ENCODE results near the gene C6orf120. TPM values are rescaled to one million over a fixed set of nuclear protein-coding genes. Genes with fewer than 3 reads are reported as not detected.

Gene C6orf120
- total and polyA plus RNA-seq, 2 donors (not counting 1 experiment from before 2014, with no cell fraction given): 9.7 to 27.1 TPM

DNA sequence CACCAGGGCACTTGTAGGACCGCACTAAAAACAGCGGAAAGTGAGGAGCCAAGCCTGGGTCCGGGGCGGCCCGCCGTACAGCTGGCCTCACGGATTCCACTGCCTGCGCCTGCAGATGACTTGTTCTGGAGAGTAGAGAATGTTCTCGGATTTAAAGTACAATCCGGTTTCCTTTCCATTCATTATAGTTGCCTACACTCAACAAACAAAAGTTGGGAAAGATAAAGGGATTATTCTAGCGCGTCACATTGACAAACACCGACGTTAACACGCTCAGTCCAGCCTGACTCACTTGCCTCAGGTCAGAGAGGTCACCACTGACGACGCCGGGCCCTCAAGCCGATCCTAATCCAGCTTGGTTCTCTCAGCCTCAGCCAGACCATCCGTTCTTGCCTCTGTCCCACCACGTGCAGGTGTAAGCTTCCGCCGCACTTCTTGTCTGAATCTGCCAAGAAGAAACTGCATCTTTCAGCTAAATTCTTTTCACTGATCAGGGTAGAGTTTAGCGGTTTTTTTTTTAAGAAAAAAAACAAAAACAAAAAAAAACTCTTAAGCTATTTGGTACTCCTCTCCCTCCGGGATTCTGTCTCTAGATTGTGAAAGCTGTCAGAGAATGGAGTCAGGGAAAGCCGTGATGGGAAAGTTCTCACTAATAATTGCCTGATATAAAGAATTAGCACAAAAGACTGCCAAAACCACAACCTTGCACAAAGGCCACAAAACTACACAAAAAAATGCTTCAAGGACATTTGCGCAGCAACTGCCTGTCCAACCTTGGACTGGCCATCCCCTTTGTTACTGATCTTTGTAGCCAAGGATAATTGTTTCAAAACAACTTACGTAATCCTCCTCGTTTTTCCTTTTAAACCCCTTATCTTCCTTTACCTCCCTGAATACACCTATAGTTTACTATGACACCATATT, 23.5 kb downstream of the C6orf120 start:
- Histone ChIP-seq H3K27ac (ENCODE audit: low read length in 2 of 2) (peak overlapping the region; percentile 50 to 63), H3K27me3 (replicated peaks in 1 of 4; ENCODE audit: control extremely low read depth in 1 of 4, control insufficient read depth in 3 of 4, insufficient read depth in 4 of 4, low read length in 3 of 4) (no peaks in the 10 kb centered on the region), H3K4me2 (replicated peaks; ENCODE audit: low read depth, low read length, poor library complexity, severe bottlenecking) (peak overlapping the region; percentile 87), H3K4me3 (ENCODE audit: control extremely low read depth in 1 of 5, extremely low read depth in 1 of 5, insufficient read depth in 1 of 5, low read depth in 2 of 5, low read length in 4 of 5) (peak overlapping the region; percentile 46 to 76 (median 66)), H3K79me2 (ENCODE audit: control insufficient read depth, insufficient read depth, low read length) (peaks cover 15% of the 10 kb centered on the region), H2AFZ (ENCODE audit: insufficient read depth, low read depth, low read length, poor library complexity, severe bottlenecking) (peak overlapping the region; percentile 86), H3K4me1 (ENCODE audit: control insufficient read depth in 2 of 2, insufficient read depth in 2 of 2, low read length in 2 of 2) (peaks cover 17 to 18% of the 10 kb centered on the region in 2 donors), H4K20me1 (ENCODE audit: control insufficient read depth, insufficient read depth, low read length, poor library complexity, severe bottlenecking) (no peaks in the 10 kb centered on the region), H3K9ac (ENCODE audit: low read length) (peak overlapping the region; percentile 67), H3K36me3 (replicated peaks in 1 of 2; ENCODE audit: control extremely low read depth in 1 of 2, control insufficient read depth in 1 of 2, extremely low read depth in 1 of 2, insufficient read depth in 2 of 2, low read length in 1 of 2) (no peaks in the 10 kb centered on the region), H3K9me3 (ENCODE audit: control extremely low read depth in 1 of 3, control insufficient read depth in 2 of 3, insufficient read depth in 1 of 3, low read length in 2 of 3) (no peaks in the 10 kb centered on the region)
- POLR2A ChIA-PET: no interaction called here
- WGBS (ENCODE audit: insufficient coverage): 36% methylated on average over 21 of the region's 29 CpGs
- intact Hi-C loops (cut with micrococcal nuclease): loop anchor here (1.0 to 10.0 kb wide), 2 partner anchors 569 to 829 kb away; partner anchors contain the start of genes DLL1 and TBP
- H3K4me3 Mint-ChIP-seq: peak overlapping the region; percentile 90
- no peaks in the 10 kb centered on the region for H3K9me3 Mint-ChIP-seq (ENCODE audit: insufficient read depth)
- no peaks in the 10 kb centered on the region for H3K27me3 Mint-ChIP-seq
- H3K4me1 Mint-ChIP-seq: peaks cover 22% of the 10 kb centered on the region
- H3K27ac Mint-ChIP-seq: peak overlapping the region; percentile 93
- CTCF ChIA-PET: interaction anchor here (1.0 to 1.7 kb wide), 3 partner anchors 22 to 25 kb away, joined by 3 to 6 read pairs (median 4); no protein-coding TSS in a partner anchor
- TF ChIP-seq EZH2 (IDR thresholded peaks at IDR 0.05; ENCODE audit: borderline replicate concordance, insufficient read depth, low read depth, low read length, poor library complexity, severe bottlenecking): no peak
- TF ChIP-seq, protein P1, sequence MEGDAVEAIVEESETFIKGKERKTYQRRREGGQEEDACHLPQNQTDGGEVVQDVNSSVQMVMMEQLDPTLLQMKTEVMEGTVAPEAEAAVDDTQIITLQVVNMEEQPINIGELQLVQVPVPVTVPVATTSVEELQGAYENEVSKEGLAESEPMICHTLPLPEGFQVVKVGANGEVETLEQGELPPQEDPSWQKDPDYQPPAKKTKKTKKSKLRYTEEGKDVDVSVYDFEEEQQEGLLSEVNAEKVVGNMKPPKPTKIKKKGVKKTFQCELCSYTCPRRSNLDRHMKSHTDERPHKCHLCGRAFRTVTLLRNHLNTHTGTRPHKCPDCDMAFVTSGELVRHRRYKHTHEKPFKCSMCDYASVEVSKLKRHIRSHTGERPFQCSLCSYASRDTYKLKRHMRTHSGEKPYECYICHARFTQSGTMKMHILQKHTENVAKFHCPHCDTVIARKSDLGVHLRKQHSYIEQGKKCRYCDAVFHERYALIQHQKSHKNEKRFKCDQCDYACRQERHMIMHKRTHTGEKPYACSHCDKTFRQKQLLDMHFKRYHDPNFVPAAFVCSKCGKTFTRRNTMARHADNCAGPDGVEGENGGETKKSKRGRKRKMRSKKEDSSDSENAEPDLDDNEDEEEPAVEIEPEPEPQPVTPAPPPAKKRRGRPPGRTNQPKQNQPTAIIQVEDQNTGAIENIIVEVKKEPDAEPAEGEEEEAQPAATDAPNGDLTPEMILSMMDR (IDR thresholded peaks at IDR 0.05): no peak
- ATAC-seq (ENCODE audit: low read depth): no peak
- DNase-seq: no peak

DNA sequence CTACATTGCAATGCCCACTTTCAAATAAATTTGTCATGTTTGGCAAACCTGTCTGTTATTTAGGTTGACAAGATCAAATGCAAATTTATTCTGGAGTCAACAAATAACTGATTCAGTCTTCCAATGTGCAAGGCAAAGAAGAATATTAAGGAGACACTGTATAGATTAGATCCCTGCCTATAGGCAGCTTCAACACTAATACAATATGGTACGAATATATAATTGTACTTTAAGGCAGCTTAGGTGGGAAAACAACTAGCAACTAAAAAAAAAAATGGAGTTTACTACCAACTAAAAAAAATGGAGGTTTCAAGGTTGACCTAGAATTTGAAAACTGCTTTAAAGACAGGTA, 24.1 kb downstream of the C6orf120 start:
- Histone ChIP-seq H3K27ac (ENCODE audit: low read length in 2 of 2) (no peak overlapping the region), H3K9ac (ENCODE audit: low read length) (no peak overlapping the region), H4K20me1 (ENCODE audit: control insufficient read depth, insufficient read depth, low read length, poor library complexity, severe bottlenecking) (no peaks in the 10 kb centered on the region), H3K4me1 (ENCODE audit: control insufficient read depth in 2 of 2, insufficient read depth in 2 of 2, low read length in 2 of 2) (peaks cover 17 to 18% of the 10 kb centered on the region in 2 donors), H3K36me3 (replicated peaks in 1 of 2; ENCODE audit: control extremely low read depth in 1 of 2, control insufficient read depth in 1 of 2, extremely low read depth in 1 of 2, insufficient read depth in 2 of 2, low read length in 1 of 2) (no peaks in the 10 kb centered on the region), H3K27me3 (replicated peaks in 1 of 4; ENCODE audit: control extremely low read depth in 1 of 4, control insufficient read depth in 3 of 4, insufficient read depth in 4 of 4, low read length in 3 of 4) (no peaks in the 10 kb centered on the region), H2AFZ (ENCODE audit: insufficient read depth, low read depth, low read length, poor library complexity, severe bottlenecking) (no peak overlapping the region), H3K4me2 (replicated peaks; ENCODE audit: low read depth, low read length, poor library complexity, severe bottlenecking) (no peak overlapping the region), H3K79me2 (ENCODE audit: control insufficient read depth, insufficient read depth, low read length) (peaks cover 9% of the 10 kb centered on the region), H3K4me3 (ENCODE audit: control extremely low read depth in 1 of 5, extremely low read depth in 1 of 5, insufficient read depth in 1 of 5, low read depth in 2 of 5, low read length in 4 of 5) (no peak overlapping the region), H3K9me3 (ENCODE audit: control extremely low read depth in 1 of 3, control insufficient read depth in 2 of 3, insufficient read depth in 1 of 3, low read length in 2 of 3) (no peaks in the 10 kb centered on the region)
- H3K27me3 Mint-ChIP-seq: no peaks in the 10 kb centered on the region
- ChIA-PET CTCF (interaction anchor here (0.8 to 1.7 kb wide), 3 partner anchors 12 to 23 kb away, joined by 3 to 4 read pairs (median 3); no protein-coding TSS in a partner anchor), POLR2A (no interaction called here)
- peak overlapping the region; percentile 57 for H3K27ac Mint-ChIP-seq
- intact Hi-C loops (cut with micrococcal nuclease): loop anchor here (10.0 kb wide), 1 partner anchor 569 kb away; the partner anchor contains the start of gene DLL1
- TF ChIP-seq, protein P1 (IDR thresholded peaks at IDR 0.05): no peak
- TF ChIP-seq EZH2 (IDR thresholded peaks at IDR 0.05; ENCODE audit: borderline replicate concordance, insufficient read depth, low read depth, low read length, poor library complexity, severe bottlenecking): no peak
- H3K4me1 Mint-ChIP-seq: peaks cover 20% of the 10 kb centered on the region
- ATAC-seq (ENCODE audit: low read depth) (no peak), DNase-seq (no peak)
- WGBS (ENCODE audit: insufficient coverage): no CpG with 5 or more reads among the region's 1 CpG
- peak overlapping the region; percentile 90 for H3K4me3 Mint-ChIP-seq
- no peaks in the 10 kb centered on the region for H3K9me3 Mint-ChIP-seq (ENCODE audit: insufficient read depth)

Measured in B cell (primary cell).